AG09319 (cell line): ENCODE measurements around the gene TNFAIP2.
"Not testable (repeated sequence)": the region's sequence is repeated elsewhere in the genome, so short reads cannot be mapped to it uniquely, and the experiment has no call there.

Source experiments
- DNase-seq: peaks from one replicate; pipeline ENCODE4 v3.0.0-alpha.2; 2010; ENCODE audit warnings: low read depth; ENCODE audit errors: extremely low read depth
- TF ChIP-seq, protein P1 (sequence below): IDR thresholded peaks from 2 replicates; pipeline ENCODE4 v1.5.1; 2011; ENCODE audit warnings: low read depth, mild to moderate bottlenecking, inconsistent platforms, low read length, moderate library complexity

Gene TNFAIP2

DNA sequence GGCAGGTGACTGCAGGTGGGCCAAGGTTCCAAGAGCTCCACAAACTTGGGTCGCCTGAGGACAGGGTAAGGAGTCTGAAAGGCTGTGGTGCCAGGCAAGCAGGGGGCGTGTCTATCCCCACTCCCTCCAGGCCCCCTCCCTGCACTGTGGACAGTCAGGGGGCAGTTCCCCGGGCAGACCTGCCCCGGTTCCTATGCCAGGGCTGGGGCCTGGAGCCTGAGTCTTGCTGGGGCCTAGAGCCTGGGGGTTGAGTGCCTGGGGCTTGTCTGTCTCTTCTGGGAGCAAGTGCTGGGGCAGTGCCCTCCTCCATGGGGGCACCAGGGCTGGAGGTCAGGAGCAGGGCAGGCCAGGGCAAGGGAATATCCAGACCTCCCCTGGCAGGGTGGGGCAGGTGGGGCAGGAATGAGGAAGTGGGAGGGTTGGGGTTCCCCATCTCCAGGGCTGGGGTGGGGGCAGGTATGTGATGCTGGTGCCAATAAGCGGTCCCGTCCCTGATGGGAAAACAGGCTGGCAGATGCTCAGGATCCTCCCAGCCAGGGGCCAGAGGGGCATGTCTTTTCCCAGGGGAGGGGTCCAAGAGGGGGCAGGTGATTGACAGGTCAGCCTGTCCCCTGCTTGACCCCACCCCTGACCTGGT is 11.9 kb upstream of the TNFAIP2 start:
- TF ChIP-seq, protein P1, sequence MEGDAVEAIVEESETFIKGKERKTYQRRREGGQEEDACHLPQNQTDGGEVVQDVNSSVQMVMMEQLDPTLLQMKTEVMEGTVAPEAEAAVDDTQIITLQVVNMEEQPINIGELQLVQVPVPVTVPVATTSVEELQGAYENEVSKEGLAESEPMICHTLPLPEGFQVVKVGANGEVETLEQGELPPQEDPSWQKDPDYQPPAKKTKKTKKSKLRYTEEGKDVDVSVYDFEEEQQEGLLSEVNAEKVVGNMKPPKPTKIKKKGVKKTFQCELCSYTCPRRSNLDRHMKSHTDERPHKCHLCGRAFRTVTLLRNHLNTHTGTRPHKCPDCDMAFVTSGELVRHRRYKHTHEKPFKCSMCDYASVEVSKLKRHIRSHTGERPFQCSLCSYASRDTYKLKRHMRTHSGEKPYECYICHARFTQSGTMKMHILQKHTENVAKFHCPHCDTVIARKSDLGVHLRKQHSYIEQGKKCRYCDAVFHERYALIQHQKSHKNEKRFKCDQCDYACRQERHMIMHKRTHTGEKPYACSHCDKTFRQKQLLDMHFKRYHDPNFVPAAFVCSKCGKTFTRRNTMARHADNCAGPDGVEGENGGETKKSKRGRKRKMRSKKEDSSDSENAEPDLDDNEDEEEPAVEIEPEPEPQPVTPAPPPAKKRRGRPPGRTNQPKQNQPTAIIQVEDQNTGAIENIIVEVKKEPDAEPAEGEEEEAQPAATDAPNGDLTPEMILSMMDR: no peak
- DNase-seq: no peak

DNA sequence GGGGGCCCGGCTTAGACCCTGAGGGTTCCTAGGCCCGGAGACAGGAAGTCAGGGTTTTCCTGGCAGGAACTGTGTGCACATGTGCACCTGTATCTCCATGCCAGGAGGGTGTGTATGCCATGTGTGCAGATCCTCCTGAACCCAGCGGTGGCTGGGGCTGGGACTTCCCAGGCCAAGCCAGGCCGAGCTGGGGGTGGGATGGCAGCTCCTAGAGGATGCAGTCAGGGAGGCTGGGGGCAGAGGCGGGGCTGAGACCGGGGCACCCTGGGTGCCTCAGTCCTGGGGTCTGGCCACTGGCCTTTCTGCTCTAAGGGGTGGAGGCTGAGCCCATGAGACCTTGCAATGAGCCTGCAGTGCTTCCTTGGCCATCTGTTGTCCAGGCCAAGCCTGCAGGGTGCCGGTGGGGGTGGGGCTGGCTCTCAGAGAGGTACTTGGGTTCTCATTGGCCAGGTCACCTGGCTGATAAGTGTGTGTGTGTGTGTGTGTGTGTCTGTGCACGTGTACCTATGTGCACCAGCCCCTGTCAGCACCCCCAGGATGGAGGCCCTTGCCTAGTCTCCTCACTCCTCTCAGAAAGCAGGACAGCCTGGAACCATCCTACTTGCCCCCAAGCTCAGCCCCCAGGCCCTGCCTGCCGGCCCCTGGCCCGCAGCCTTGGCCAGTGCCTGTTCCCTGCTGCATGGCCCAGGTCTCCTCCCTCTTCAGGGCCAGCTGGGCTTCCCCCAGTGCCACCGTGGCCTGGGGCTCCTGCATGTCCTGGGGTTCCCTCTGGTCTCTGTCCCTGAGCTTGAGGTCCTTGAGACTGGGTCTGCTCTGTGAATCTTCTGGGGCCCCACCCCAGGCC is 10.6 kb upstream of the TNFAIP2 start:
- no peak for DNase-seq
- TF ChIP-seq, protein P1: no peak

DNA sequence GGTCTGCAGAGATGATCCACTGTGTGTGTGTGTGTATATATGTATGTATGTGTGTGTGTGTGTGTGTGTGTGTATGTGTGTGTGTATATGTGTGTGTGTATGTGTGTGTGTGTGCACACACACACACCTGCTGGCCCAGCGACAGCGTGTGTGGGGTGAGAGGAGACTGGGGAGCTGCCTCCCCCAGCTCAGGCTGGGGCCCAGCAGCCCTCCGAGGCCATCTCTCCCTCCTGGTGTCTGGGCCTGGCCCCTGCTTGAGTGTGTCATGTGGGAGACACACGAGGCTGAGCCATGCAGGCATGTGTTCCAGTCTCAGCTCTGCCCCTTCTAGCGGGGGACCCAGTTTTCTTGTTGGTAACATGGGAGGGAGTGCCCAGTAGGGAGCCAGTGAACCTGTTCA is 10.0 kb upstream of the TNFAIP2 start:
- DNase-seq: no peak
- TF ChIP-seq, protein P1: no peak

DNA sequence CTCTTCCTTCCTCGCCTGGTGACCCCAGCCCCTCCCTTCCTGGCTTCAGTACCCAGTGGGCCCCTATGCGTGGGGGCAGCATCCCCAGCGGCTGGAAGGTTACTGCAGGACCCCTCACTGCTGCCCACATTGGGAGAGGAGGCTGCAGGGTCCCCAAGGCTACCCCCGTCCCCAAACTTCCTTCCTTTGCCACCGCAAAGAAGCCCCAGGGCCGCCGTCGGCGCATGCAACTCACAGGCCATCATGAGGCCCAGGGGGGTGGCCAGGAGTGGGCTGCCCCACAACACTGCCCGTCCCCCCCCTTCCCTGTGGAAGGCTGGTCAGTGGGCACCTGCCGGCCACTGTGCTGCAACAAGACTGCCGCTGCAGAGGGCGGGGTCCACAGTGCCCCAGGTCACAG is 9.5 kb upstream of the TNFAIP2 start:
- no peak for DNase-seq
- TF ChIP-seq, protein P1: no peak

DNA sequence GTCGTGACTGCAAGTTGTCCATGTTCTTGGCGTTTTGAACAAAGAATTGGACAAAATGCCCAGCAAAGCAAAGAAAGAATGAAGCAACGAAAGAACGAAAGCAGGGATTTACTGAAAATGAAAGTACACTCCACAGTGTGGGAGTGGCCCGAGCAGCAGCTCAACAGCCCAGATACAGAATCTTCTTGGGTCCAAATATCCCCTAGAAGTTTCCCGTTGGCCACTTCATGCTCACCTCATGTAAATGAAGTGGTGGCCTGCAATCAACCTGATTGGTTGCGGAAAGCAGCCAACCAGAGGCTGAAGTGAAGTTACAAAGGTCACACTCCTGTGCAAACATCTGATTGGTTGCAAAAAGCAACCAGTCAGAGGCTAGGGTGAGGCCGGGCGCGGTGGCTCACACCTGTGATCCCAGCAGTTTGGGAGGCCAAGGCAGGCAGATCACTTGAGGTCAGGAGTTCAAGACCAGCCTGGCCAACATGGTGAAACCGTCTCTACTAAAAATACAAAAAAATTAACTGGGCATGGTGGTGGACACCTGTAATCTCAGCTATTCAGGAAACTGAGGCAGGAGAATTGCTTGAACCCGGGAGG is 8.1 kb upstream of the TNFAIP2 start:
- DNase-seq: not testable (repeated sequence)

DNA sequence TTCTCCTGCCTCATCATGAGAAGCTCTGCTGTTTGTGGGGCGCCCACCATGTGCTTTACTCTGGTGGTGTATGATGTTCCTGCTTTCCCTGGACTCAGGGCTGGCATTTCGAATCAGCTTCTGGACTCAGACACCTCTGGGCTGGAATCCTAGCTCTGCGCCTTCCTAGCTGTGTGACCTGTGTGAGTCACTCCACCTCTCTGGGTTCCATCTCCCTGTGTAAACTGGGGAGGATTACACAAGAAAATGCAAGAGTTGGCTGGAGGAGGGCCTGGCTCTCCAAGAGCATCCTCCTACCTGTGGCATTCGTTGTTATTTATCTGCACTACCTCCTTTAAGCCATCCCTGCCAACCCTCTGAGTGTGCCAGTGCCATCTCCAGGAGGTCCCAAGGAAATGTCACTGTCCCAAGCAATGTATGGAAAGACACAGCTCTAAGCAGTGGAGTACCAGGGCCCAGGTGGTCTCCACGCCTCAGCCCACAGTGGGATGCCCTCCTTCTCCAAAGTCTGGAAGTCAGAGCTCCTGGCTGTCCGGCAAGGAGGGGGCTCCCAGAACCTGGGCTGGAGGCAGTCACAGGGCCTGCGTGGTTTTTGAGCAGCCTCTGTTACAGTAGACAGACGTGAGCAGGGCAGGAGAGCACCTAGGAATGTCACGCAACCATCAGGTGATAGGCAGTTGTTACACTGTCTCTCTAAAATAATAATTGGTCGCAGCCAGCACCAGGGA is 7.3 kb upstream of the TNFAIP2 start:
- TF ChIP-seq, protein P1: no peak
- DNase-seq: no peak

DNA sequence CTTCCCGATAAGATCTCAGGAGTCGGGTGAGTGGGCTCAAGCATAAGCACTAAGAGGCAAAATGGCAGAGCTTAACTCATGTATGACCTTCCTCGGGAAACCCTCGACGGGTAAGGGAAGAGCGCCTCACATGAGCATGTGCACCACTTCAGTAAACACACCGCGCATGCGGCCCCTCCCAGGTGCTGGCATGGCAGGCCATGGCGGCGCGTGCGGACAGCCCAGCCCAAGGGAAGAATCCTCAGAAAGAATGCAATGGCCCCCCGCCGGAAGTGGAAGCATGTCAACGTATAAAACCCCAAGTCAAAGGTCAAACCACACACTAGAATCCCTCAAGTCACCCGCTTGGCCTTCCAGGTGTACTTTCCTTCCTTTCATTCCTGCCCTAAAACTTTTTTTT is 6.6 kb upstream of the TNFAIP2 start:
- DNase-seq: no peak
- TF ChIP-seq, protein P1: no peak

DNA sequence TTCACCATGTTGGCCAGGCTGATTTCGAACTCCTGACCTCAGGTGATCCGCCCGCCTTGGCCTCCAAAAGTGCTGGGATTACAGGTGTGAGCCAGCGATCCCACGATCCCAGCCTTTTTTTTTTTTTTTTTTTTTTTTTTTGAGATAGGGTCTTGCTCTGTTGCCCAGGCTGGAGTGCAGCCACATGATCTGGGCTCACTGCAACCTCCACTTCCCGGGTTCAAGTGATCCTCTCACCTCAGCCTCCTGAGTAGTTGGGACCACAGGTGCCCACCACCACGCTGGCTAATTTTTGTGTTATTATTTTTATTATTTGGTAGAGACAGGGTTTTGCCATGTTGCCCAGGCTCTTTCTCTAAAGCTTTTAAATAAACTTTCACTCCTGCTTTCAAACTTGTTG is 5.8 kb upstream of the TNFAIP2 start:
- not testable (repeated sequence) for DNase-seq
